Limb (tissue), 2 donors: ENCODE measurements around the gene HOXB3.

Source experiments
- DNase-seq, 2 donors: peaks; one replicate each; pipeline ENCODE4 v3.0.0-alpha.2; 2016; ENCODE audit errors: extremely low spot score in 2 of 2

HOXB3 gene

DNA sequence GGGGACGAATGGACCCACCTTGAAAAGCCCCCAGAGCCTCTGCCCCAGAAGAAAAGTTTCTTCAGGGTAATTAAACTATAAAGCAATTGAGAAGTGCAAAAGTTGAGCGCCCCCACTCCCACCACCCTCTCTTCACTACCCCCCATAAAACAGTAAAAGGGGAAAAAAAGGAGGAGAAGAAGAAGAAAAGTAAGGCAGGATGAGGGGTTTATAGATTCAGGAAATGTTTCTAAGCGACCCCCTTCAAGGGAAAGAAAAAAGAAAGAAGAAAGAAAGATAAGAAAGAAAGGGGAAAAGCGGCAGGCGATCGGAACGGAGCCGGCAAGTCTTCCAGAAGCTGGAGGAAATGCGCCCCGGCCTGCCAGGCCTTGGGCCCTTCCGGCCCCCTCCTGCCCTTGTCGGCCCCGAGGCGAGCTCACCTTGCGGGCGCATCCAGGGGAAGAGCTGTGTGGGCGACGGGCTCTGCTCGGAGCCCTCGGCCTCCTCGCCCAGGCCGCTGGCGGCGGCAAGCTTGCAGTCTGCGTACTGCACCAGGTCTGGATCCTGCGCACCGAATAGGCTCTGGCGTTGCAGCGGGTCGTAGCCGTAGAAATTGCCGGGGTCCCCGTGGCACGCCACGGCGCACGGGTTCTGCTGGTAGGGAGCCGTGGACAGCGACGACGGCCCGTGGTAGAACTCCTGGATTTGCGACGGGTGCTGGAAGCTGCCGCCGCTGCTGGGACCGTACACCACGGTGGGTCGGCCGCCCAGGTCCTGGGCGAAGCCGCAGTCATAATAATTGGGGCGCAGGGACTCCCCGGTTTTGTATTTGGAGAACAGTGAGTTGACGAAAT is 24.0 kb upstream of the HOXB3 start:
- DNase-seq: no peak

- DNase-seq: no peak
These were observed 23.0 kb upstream of the HOXB3 start for GRCh38 chr17:48612854-48613691.

DNA sequence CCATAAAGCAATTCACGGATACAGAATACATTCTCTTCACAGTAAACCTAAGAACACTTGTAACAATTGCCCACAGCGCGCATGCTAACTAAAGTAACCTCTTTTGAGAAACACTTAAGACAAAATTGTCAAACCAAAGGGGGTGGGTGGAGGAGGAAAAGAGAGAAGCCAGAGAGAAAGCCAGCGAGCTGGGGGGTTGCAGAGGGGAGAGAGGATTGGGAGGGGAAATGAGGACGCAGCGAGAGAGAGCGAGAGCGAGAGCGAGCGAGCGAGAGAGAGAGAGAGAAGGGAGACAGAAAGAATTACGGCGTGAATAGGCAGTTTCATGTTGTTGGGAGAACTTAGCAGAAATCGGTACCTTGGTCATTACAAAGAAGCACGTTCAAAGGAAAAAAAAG is 22.4 kb upstream of the HOXB3 start:
- no peak for DNase-seq

DNA sequence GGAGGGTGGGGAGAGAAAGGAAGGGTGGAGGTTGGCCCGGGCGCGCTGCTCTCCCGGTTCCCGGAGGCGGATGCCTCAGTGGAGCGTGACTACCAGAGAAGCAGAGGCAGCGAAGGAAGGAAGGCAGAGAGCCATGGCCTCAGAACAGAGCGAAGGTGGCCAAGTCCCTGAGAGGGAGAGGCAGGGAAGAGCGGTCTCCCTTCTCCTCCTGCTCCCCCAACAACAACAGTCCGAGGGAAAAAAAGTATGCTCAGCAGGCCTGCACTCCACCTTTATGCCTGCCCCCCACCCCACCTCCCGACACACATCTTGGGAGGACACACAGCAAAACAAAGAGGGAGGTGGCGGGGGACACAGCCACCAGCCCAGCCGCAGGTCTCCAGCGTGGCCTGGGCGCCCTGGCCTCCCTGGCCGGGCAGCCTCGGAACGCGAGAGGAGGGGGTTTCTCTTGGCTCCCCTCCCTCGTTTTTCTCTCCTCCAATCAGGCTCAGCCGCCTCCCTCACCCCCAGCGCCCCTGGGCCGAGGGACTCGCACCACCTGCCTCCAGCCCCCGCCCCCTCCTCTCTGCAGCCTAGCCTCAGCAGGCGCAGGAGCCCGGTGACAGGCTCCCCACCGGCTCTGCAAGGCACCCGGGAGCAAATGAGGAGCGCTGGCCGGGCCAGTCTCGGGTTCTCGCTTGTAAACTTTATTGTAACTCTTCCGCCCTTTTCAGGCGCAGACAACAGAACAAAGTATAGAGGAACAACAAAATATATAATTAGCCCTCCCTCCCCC is 21.8 kb upstream of the HOXB3 start:
- DNase-seq: peak in 1 of 2 donors; percentile 85

- DNase-seq: no peak
These were observed 21.2 kb upstream of the HOXB3 start for GRCh38 chr17:48611213-48611612.

GRCh38 chr17:48610282-48611211 is 20.5 kb upstream of the HOXB3 start, which contains the start of gene HOXB7:
TSS of gene HOXB7 (minus strand) at chr17:48611017. CDS start at chr17:48610918, 99 bp downstream.
- DNase-seq: peak; percentile 47 to 90

GRCh38 chr17:48609759-48610281 is 19.8 kb upstream of the HOXB3 start:
- no peak for DNase-seq

DNA sequence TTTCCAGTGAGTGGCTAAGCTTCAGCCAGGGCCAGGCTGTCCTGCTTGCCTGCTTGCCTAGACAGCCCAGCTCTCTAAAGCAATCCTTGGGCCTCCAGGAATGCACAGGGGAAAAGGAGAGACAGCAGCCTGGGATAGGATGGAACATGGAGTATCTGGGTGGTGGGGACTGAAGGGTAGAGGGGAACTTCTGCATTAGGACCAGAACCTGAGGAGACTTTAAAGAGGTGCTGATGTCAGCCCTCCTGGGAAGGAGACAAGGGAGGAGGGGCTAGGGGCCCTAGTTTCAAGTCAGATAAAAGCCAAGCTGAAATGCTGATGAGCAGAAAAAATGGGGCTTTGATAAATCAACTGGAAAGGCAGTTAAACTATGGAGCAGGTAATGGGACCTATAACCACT is 19.0 kb upstream of the HOXB3 start:
- DNase-seq: no peak

DNA sequence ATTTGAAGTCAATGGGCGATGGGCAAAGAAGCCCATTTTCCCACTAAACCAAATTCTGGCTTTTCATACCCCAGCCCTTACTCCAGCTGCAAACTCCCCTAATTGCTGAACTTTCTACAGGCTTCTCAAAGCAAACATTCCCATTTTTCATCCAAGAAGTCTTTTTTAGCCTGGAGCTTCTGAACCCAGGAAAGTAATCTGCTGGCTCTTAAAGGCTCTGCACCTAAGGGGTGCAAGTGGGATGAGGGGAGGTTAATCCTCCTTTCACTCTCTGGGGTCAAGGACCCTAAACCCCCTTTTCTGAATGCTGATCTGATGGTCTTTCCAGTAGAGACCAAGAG is 18.4 kb upstream of the HOXB3 start:
- no peak for DNase-seq

DNA sequence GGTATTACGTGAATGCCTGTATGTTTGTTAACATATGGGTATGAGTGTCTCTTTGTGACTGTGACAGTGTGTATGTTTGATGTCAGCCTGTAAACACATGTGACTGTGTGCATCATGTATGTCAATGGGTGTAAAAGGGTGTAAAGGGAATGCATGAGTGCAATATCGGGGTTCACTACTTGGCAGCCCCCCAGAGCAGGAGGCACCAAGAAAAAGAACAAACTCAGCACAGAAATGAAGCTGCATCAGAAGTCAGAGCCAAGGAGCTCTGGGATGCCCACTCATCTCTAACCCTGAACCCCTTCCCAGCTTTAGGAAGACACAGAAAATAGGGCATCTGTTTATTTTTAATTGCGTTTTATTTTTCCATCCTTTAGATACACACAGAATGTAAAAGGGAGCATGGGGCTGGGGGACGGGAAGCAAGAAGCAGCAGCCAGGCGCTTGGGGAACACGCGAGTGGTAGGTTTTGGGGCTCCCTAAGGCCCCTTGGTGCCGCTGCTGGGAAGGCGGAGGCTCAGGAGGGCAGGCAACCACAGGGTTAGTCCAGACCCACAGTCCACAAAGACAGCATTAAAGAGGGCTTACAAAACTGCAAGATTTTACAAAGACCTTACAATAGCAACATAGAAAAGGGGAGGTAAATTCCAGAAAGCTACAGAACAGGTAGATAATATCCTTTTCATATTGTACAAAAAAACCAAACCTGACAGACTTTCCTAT is 17.0 kb upstream of the HOXB3 start:
- no peak for DNase-seq

DNA sequence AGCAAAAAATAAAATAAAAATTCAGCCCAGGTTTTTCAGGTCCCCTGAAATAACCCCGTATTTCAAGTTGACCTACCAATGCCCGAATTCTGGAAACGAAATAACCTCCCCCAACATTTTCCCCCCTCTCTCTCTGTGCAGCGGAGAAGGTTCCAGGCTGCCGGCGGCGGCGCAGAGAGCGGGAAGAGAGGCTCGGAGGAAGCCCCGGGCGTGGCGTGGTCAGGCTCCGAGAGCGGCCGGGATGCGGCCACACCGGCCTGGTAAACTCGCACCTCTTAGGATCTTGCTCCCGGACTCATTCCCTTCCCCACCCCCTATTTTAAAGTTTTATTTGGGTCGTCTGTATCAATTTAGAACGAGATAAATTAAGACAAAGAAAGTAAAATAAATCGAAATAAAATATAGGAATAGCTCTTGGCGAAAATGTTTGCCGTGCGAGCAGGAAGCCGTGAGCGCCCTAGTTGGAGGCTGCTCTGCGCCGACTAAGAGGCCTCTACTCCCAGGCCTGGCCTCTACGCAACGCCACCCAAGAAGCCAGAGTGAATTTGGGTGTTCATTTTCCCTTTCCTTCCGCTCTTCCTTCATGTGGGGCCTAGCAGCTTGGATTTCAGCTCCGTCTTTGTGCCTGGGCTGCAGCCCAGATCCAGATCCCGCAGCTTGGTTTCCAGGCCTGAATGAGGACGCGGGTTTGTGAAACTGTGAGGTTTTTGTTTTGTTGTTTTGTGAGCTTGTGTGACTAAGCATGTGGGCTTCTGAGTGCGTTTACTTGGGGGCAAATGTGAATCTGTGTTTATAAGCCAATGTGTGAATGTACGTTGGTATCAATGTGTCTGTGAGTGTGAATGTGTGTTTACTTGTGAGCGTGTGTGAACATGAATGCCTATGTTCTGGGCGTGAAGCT is 16.2 kb upstream of the HOXB3 start:
- peak in 1 of 2 donors; percentile 64 for DNase-seq

DNA sequence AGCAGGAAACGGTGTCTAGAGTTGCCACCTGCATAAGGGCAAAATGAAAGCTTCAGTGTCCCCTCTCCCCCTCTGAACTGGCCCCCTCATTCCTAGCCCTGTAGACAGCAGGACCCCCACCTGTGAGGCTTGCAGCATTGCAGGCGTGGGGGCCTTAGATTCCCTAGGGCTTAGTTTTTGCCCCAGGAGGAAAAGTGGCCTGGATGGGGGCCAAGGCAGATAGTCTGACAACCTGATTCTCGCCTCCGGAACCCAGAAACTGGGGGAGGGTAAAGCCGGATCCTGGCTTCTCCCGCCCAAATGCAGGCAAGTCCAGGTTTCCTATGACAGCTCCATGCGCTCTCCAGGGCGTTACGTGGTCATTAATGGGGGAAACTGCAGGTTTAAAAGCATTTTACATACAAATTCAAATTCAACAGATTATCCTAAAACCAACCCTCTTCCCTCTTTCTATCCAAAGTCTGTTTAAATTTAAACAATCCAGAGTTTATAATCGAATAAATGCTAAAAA is 15.4 kb upstream of the HOXB3 start:
- DNase-seq: peak in 1 of 2 donors; percentile 71

GRCh38 chr17:48604770-48605329 is 14.8 kb upstream of the HOXB3 start, which contains the start of gene HOXB6:
TSS of gene HOXB6 (minus strand) at chr17:48604986. CDS start at chr17:48598150, 6,836 bp downstream.
- DNase-seq: peak in 1 of 2 donors; percentile 75

GRCh38 chr17:48603959-48604769 is 14.1 kb upstream of the HOXB3 start:
- DNase-seq: peak in 1 of 2 donors; percentile 72

GRCh38 chr17:48601539-48602425 is 11.7 kb upstream of the HOXB3 start:
- no peak for DNase-seq

GRCh38 chr17:48601207-48601538 is 11.1 kb upstream of the HOXB3 start:
- DNase-seq: no peak
